ENCODE results near the gene HARS1.

Gene HARS1

GRCh38 chr5:140633021-140633471, 58.1 kb downstream of the HARS1 start, which contains the start of gene CD14:
Gene CD14, minus strand, starts transcription at chr5:140633175. Its CDS starts 104 bp downstream, at chr5:140633071.
- TF ChIP-seq SIN3A (IDR thresholded peaks at IDR 0.05; ENCODE audit: borderline replicate concordance, insufficient read depth, low read length) (no peak), POLR2AphosphoS5 (IDR thresholded peaks at IDR 0.05; ENCODE audit: low read depth, low read length) (no peak), REST (IDR thresholded peaks at IDR 0.05; ENCODE audit: insufficient read depth in 1 of 2, low read depth in 2 of 2, low read length in 2 of 2) (no peak), FOXP2 (optimal IDR thresholded peaks at IDR 0.05; ENCODE audit: borderline replicate concordance, extremely low read depth, extremely low read length, insufficient read depth) (no peak), TAF1 (IDR thresholded peaks at IDR 0.05; ENCODE audit: borderline replicate concordance, insufficient read depth, low read length) (no peak)

GRCh38 chr5:140632366-140633020, 58.7 kb downstream of the HARS1 start:
- no peak for TF ChIP-seq SIN3A (IDR thresholded peaks at IDR 0.05; ENCODE audit: borderline replicate concordance, insufficient read depth, low read length)
- TF ChIP-seq REST (IDR thresholded peaks at IDR 0.05; ENCODE audit: insufficient read depth in 1 of 2, low read depth in 2 of 2, low read length in 2 of 2) = no peak
- no peak for TF ChIP-seq FOXP2 (optimal IDR thresholded peaks at IDR 0.05; ENCODE audit: borderline replicate concordance, extremely low read depth, extremely low read length, insufficient read depth)
- no peak for TF ChIP-seq POLR2AphosphoS5 (IDR thresholded peaks at IDR 0.05; ENCODE audit: low read depth, low read length)

- TF ChIP-seq SIN3A (IDR thresholded peaks at IDR 0.05; ENCODE audit: borderline replicate concordance, insufficient read depth, low read length) = no peak
- TF ChIP-seq POLR2AphosphoS5 (IDR thresholded peaks at IDR 0.05; ENCODE audit: low read depth, low read length) = no peak
- TF ChIP-seq REST (IDR thresholded peaks at IDR 0.05; ENCODE audit: insufficient read depth in 1 of 2, low read depth in 2 of 2, low read length in 2 of 2) = no peak
- TF ChIP-seq TAF1 (IDR thresholded peaks at IDR 0.05; ENCODE audit: borderline replicate concordance, insufficient read depth, low read length) = no peak
- no peak for TF ChIP-seq FOXP2 (optimal IDR thresholded peaks at IDR 0.05; ENCODE audit: borderline replicate concordance, extremely low read depth, extremely low read length, insufficient read depth)
Observed at GRCh38 chr5:140631831-140632365, 59.3 kb downstream of the HARS1 start.

GRCh38 chr5:140631036-140631417, 60.1 kb downstream of the HARS1 start:
- TF ChIP-seq SIN3A (IDR thresholded peaks at IDR 0.05; ENCODE audit: borderline replicate concordance, insufficient read depth, low read length) (no peak), REST (IDR thresholded peaks at IDR 0.05; ENCODE audit: insufficient read depth in 1 of 2, low read depth in 2 of 2, low read length in 2 of 2) (no peak), TAF1 (IDR thresholded peaks at IDR 0.05; ENCODE audit: borderline replicate concordance, insufficient read depth, low read length) (no peak), FOXP2 (optimal IDR thresholded peaks at IDR 0.05; ENCODE audit: borderline replicate concordance, extremely low read depth, extremely low read length, insufficient read depth) (no peak), POLR2AphosphoS5 (IDR thresholded peaks at IDR 0.05; ENCODE audit: low read depth, low read length) (no peak)

Measured in PFSK-1 (cell line).